ENCODE data around the gene FAM107A. TPM values are rescaled to one million over a fixed set of nuclear protein-coding genes. Genes with fewer than 3 reads are reported as not detected.

Gene FAM107A
- total and polyA plus RNA-seq, 2 experiments from 2014 or later: 1.0 to 1.1 TPM

- no peak for TF ChIP-seq ZNF462 (CRISPR knock-in tag; IDR thresholded peaks at IDR 0.05)
These were observed 24.2 kb downstream of the FAM107A start (continued) for GRCh38 chr3:58553003-58553402.

GRCh38 chr3:58551636-58552180 is 25.5 kb downstream of the FAM107A start:
- H3K4me1 ChIP-seq (ENCODE audit: insufficient read depth): no peaks in the 10 kb centered on the region
- H3K9me2 ChIP-seq (ENCODE audit: insufficient read depth): no peaks in the 10 kb centered on the region
- no peak overlapping the region for H3K27ac ChIP-seq (ENCODE audit: low read depth)
- Mint-ChIP-seq H3K36me3 (ENCODE audit: low read depth) (peaks cover 15% of the 10 kb centered on the region), H3K27ac (no peak overlapping the region), H3K4me1 (peaks cover 2% of the 10 kb centered on the region), H3K4me3 (no peak overlapping the region), H3K9me3 (peaks cover 37% of the 10 kb centered on the region), H3K27me3 (ENCODE audit: insufficient read depth, low read depth, poor library complexity) (peaks cover 2% of the 10 kb centered on the region)
- H3K4me2 ChIP-seq: no peak overlapping the region
- ATAC-seq: no peak
- H2AFZ ChIP-seq: no peak overlapping the region
- H3K4me3 ChIP-seq: no peak overlapping the region
- no peaks in the 10 kb centered on the region for H4K20me1 ChIP-seq (replicated peaks; ENCODE audit: insufficient read depth)
- H3K36me3 ChIP-seq (ENCODE audit: insufficient read depth): no peaks in the 10 kb centered on the region
- H3F3A ChIP-seq (replicated peaks; ENCODE audit: low read depth): no peaks in the 10 kb centered on the region
- DNase-seq (ENCODE audit: low spot score): no peak
- no peaks in the 10 kb centered on the region for H3K79me2 ChIP-seq (replicated peaks; ENCODE audit: insufficient read depth)
- H3K27me3 ChIP-seq (ENCODE audit: insufficient read depth): no peaks in the 10 kb centered on the region
- TF ChIP-seq REST (IDR thresholded peaks at IDR 0.05; ENCODE audit: unreplicated experiment) (no peak), POLR2AphosphoS5 (IDR thresholded peaks at IDR 0.05; ENCODE audit: low read depth) (no peak), ZNF114 (CRISPR knock-in tag; IDR thresholded peaks at IDR 0.05) (no peak), EZH2 (IDR thresholded peaks at IDR 0.05; ENCODE audit: low read depth, unreplicated experiment) (no peak), EZH2phosphoT487 (IDR thresholded peaks at IDR 0.05; ENCODE audit: unreplicated experiment) (no peak), NANOG (IDR thresholded peaks at IDR 0.05; ENCODE audit: borderline replicate concordance) (no peak), ZNF331 (CRISPR knock-in tag; IDR thresholded peaks at IDR 0.05; ENCODE audit: low read depth) (no peak), STAT1 (IDR thresholded peaks at IDR 0.05; ENCODE audit: unreplicated experiment) (no peak), CREB1 (CRISPR knock-in tag; IDR thresholded peaks at IDR 0.05; ENCODE audit: low read depth) (no peak), ETS1 (IDR thresholded peaks at IDR 0.05) (no peak)
